PC-9 (cell line): Measurements from ENCODE around the gene PIPOX. TPM values are rescaled to one million over a fixed set of nuclear protein-coding genes. Genes with fewer than 3 reads are reported as not detected.

ENCODE experiments used
- BruUV-seq: library from RNA; stranded (reverse); fragments of 400-500 nt; replicated peaks from 2 replicates; lab custom pipeline; 2021; lab: Mats Ljungman, UMichigan
- CTCF ChIA-PET: fragments of 300-600 bp; sonication (Branson Sonifier 250); formaldehyde crosslinking; loops from one replicate; lab custom pipeline; 2022; ENCODE audit warnings: antibody characterized with exemption; lab: Charles Lee
- POLR2A ChIA-PET: fragments of 300-600 bp; sonication (Branson Sonifier 250); formaldehyde crosslinking; loops from one replicate; lab custom pipeline; 2022; ENCODE audit warnings: antibody characterized with exemption; ENCODE audit not compliant: unreplicated experiment; lab: Charles Lee
- DNase-seq, 2 experiments: peaks; one replicate each; pipeline versions ENCODE4 v3.0.0 to v3.0.0-alpha.2; 2015 to 2022; ENCODE audit warnings: mixed read lengths in 1 of 2
- H2AFZ ChIP-seq: fragments of 200-600 bp; sonication (generic); 2 replicates; pipeline ENCODE4 v1.8.1; 2017; ENCODE audit warnings: antibody characterized with exemption
- H3F3A ChIP-seq: fragments of 200-600 bp; sonication (generic); 2 replicates; pipeline ENCODE4 v1.8.1; 2017; ENCODE audit warnings: antibody characterized with exemption, mild to moderate bottlenecking, low read depth; ENCODE audit not compliant: insufficient read depth
- H3K27ac ChIP-seq: fragments of 200-600 bp; sonication (generic); 2 replicates; pipeline ENCODE4 v1.6.1; 2016; ENCODE audit warnings: mixed run types
- H3K27me3 ChIP-seq: fragments of 200-600 bp; sonication (generic); 2 replicates; pipeline ENCODE4 v1.6.1; 2016; ENCODE audit warnings: low read depth, mixed run types; ENCODE audit not compliant: insufficient read depth
- H3K36me3 ChIP-seq: fragments of 200-600 bp; sonication (generic); 2 replicates; pipeline ENCODE4 v1.6.1; 2016; ENCODE audit warnings: low read depth, mixed run types
- H3K4me1 ChIP-seq: fragments of 200-600 bp; sonication (generic); replicated peaks from 2 replicates; pipeline ENCODE4 v1.6.1; 2016; ENCODE audit warnings: mixed run types; ENCODE audit not compliant: insufficient read depth
- H3K4me2 ChIP-seq: fragments of 200-600 bp; sonication (generic); 2 replicates; pipeline ENCODE4 v1.6.1; 2017; ENCODE audit warnings: mixed run types
- H3K4me3 ChIP-seq: fragments of 200-600 bp; sonication (generic); 2 replicates; pipeline ENCODE4 v1.6.1; 2016; ENCODE audit warnings: mixed run types
- H3K79me2 ChIP-seq: fragments of 200-600 bp; sonication (generic); 2 replicates; pipeline ENCODE4 v1.6.1; 2017; ENCODE audit warnings: low read depth, mixed run types
- H3K9me2 ChIP-seq: fragments of 200-600 bp; sonication (generic); 2 replicates; pipeline ENCODE4 v1.8.1; 2017; ENCODE audit warnings: mild to moderate bottlenecking; ENCODE audit not compliant: insufficient read depth
- H3K9me3 ChIP-seq: fragments of 200-600 bp; sonication (generic); 2 replicates; pipeline ENCODE4 v1.8.1; 2016; ENCODE audit warnings: low read depth; ENCODE audit not compliant: insufficient read depth
- H4K20me1 ChIP-seq: fragments of 200-600 bp; sonication (generic); 2 replicates; pipeline ENCODE4 v1.8.1; 2017; ENCODE audit not compliant: insufficient read depth
- CTCF ChIP-seq: fragments of 200-600 bp; sonication (generic); conservative IDR thresholded peaks from 2 replicates; pipeline ENCODE4 v1.6.1; 2017; ENCODE audit warnings: mixed run types, antibody characterized with exemption, mild to moderate bottlenecking, moderate library complexity
- EZH2 ChIP-seq: fragments of 200-600 bp; sonication (generic); IDR thresholded peaks from 2 replicates; pipeline ENCODE4 v1.8.0; 2017; ENCODE audit warnings: antibody characterized with exemption, low read depth
- intact Hi-C: fragments of 100-400 bp; cut with micrococcal nuclease; formaldehyde crosslinking; loops from one replicate; pipeline ENCODE4 v1.10.0; 2022; ENCODE audit not compliant: unreplicated experiment
- total RNA-seq: library from RNA; stranded (reverse); gene quantifications from 2 replicates; pipeline ENCODE4 v1.2.3, GENCODE V29; 2021

Gene PIPOX
- total RNA-seq, 1 experiment from 2014 or later = 2.8 TPM

- TF ChIP-seq EZH2 (no peak), CTCF (no peak)
- intact Hi-C loops = no loop called here
- no peaks in the 10 kb centered on the region for H3K9me3 ChIP-seq
- no peak overlapping the region for H2AFZ ChIP-seq
- no peaks in the 10 kb centered on the region for H3K36me3 ChIP-seq
- H3K27ac ChIP-seq = no peak overlapping the region
- H3K4me1 ChIP-seq = no peaks in the 10 kb centered on the region; the same call in 1 of the 2 replicates
- H4K20me1 ChIP-seq = no peaks in the 10 kb centered on the region
- no peaks in the 10 kb centered on the region for H3K9me2 ChIP-seq
- no peak overlapping the region for H3K4me3 ChIP-seq
- H3K4me2 ChIP-seq = 0 out of 2 replicates have a peak overlapping the region, but pooled peaks have one; percentile 3
- no peaks in the 10 kb centered on the region for H3F3A ChIP-seq
- ChIA-PET POLR2A (no interaction called here), CTCF (no interaction called here)
- no peaks in the 10 kb centered on the region for H3K79me2 ChIP-seq
- DNase-seq = peak; percentile 25 to 60
- no TSS peak for BruUV-seq
- H3K27me3 ChIP-seq = peaks cover 60% of the 10 kb centered on the region
Observed at GRCh38 chr17:29007860-29008455, 35.0 kb upstream of the PIPOX start.

- Histone ChIP-seq H2AFZ (no peak overlapping the region), H3K9me3 (no peaks in the 10 kb centered on the region), H3F3A (no peaks in the 10 kb centered on the region), H4K20me1 (no peaks in the 10 kb centered on the region), H3K4me2 (no peak overlapping the region), H3K36me3 (no peaks in the 10 kb centered on the region), H3K4me1 (no peaks in the 10 kb centered on the region; the same call in 1 of the 2 replicates), H3K9me2 (no peaks in the 10 kb centered on the region), H3K4me3 (no peak overlapping the region), H3K79me2 (no peaks in the 10 kb centered on the region), H3K27ac (no peak overlapping the region), H3K27me3 (peaks cover 54% of the 10 kb centered on the region)
- TF ChIP-seq EZH2 = no peak
- TF ChIP-seq CTCF = no peak
- no TSS peak for BruUV-seq
- POLR2A ChIA-PET = no interaction called here
- no peak for DNase-seq
- intact Hi-C loops = no loop called here
- CTCF ChIA-PET = no interaction called here
Observed at GRCh38 chr17:29008591-29008990, 34.4 kb upstream of the PIPOX start.

GRCh38 chr17:29010129-29010528, 32.8 kb upstream of the PIPOX start:
- Histone ChIP-seq H3K27ac (no peak overlapping the region), H3K4me2 (no peak overlapping the region), H3K9me2 (no peaks in the 10 kb centered on the region), H3K4me3 (no peak overlapping the region), H4K20me1 (no peaks in the 10 kb centered on the region), H3K36me3 (no peaks in the 10 kb centered on the region), H3F3A (no peaks in the 10 kb centered on the region), H3K4me1 (no peaks in the 10 kb centered on the region; the same call in 1 of the 2 replicates), H3K27me3 (peaks cover 53% of the 10 kb centered on the region), H2AFZ (no peak overlapping the region), H3K9me3 (no peaks in the 10 kb centered on the region), H3K79me2 (no peaks in the 10 kb centered on the region)
- ChIA-PET CTCF (interaction anchor here (0.7 kb wide), 1 partner anchor 8 kb away, joined by 4 read pairs; no protein-coding TSS in a partner anchor), POLR2A (no interaction called here)
- DNase-seq = no peak
- intact Hi-C loops = no loop called here
- TF ChIP-seq EZH2 (no peak), CTCF (no peak)
- no TSS peak for BruUV-seq
